ENCODE measurements around the gene PRICKLE2. TPM values are rescaled to one million over a fixed set of nuclear protein-coding genes. Genes with fewer than 3 reads are reported as not detected.

Gene PRICKLE2
- total RNA-seq, 1 experiment from 2014 or later: 0.65 TPM

- no peak overlapping the region for H3K27ac ChIP-seq
- H3K27me3 ChIP-seq: no peaks in the 10 kb centered on the region
- H3K4me1 ChIP-seq: peaks cover 6% of the 10 kb centered on the region; the same call in 1 of the 2 replicates
- H3K4me3 ChIP-seq: no peak overlapping the region
- H3K9me3 ChIP-seq (replicated peaks): no peaks in the 10 kb centered on the region
- DNase-seq: no peak
- no peaks in the 10 kb centered on the region for H3K36me3 ChIP-seq
These were observed 11.8 kb upstream of the PRICKLE2 start for GRCh38 chr3:64237083-64237482.

- H3K27me3 ChIP-seq: no peaks in the 10 kb centered on the region
- H3K4me1 ChIP-seq: peaks cover 6% of the 10 kb centered on the region; the same call in 1 of the 2 replicates
- no peaks in the 10 kb centered on the region for H3K9me3 ChIP-seq (replicated peaks)
- no peaks in the 10 kb centered on the region for H3K36me3 ChIP-seq
- no peak overlapping the region for H3K27ac ChIP-seq
- DNase-seq: no peak
- H3K4me3 ChIP-seq: no peak overlapping the region
These were observed 10.3 kb upstream of the PRICKLE2 start for GRCh38 chr3:64235605-64236004.

GRCh38 chr3:64234571-64234970 lies 9.3 kb upstream of the PRICKLE2 start:
- no peak overlapping the region for H3K4me3 ChIP-seq
- no peak for DNase-seq
- H3K4me1 ChIP-seq: peaks cover 6% of the 10 kb centered on the region; the same call in 1 of the 2 replicates
- no peaks in the 10 kb centered on the region for H3K27me3 ChIP-seq
- no peaks in the 10 kb centered on the region for H3K9me3 ChIP-seq (replicated peaks)
- no peaks in the 10 kb centered on the region for H3K36me3 ChIP-seq
- no peak overlapping the region for H3K27ac ChIP-seq

GRCh38 chr3:64232821-64233220 lies 7.6 kb upstream of the PRICKLE2 start:
- H3K4me3 ChIP-seq: no peak overlapping the region

GRCh38 chr3:64229903-64230302 lies 4.6 kb upstream of the PRICKLE2 start:
- no peaks in the 10 kb centered on the region for H3K9me3 ChIP-seq (replicated peaks)
- no peak overlapping the region for H3K27ac ChIP-seq
- H3K27me3 ChIP-seq: no peaks in the 10 kb centered on the region
- H3K4me3 ChIP-seq: no peak overlapping the region
- DNase-seq: no peak
- no peaks in the 10 kb centered on the region for H3K4me1 ChIP-seq
- no peaks in the 10 kb centered on the region for H3K36me3 ChIP-seq

More at GRCh38 chr3:64232821-64233220, 7.6 kb upstream of the PRICKLE2 start:
- no peaks in the 10 kb centered on the region for H3K36me3 ChIP-seq
- no peaks in the 10 kb centered on the region for H3K4me1 ChIP-seq
- no peak overlapping the region for H3K27ac ChIP-seq
- no peaks in the 10 kb centered on the region for H3K9me3 ChIP-seq (replicated peaks)
- no peak for DNase-seq
- H3K27me3 ChIP-seq: no peaks in the 10 kb centered on the region

- H3K4me3 ChIP-seq: no peak overlapping the region
- H3K9me3 ChIP-seq (replicated peaks): no peaks in the 10 kb centered on the region
- H3K4me1 ChIP-seq: no peaks in the 10 kb centered on the region
- no peak for DNase-seq
- no peak overlapping the region for H3K27ac ChIP-seq
- no peaks in the 10 kb centered on the region for H3K27me3 ChIP-seq
- H3K36me3 ChIP-seq: no peaks in the 10 kb centered on the region
These were observed 2.8 kb upstream of the PRICKLE2 start for GRCh38 chr3:64228110-64228509.

GRCh38 chr3:64226730-64227129 lies 1.5 kb upstream of the PRICKLE2 start:
- no peak overlapping the region for H3K4me3 ChIP-seq
- DNase-seq: no peak
- no peaks in the 10 kb centered on the region for H3K4me1 ChIP-seq
- no peaks in the 10 kb centered on the region for H3K36me3 ChIP-seq
- no peaks in the 10 kb centered on the region for H3K9me3 ChIP-seq (replicated peaks)
- no peaks in the 10 kb centered on the region for H3K27me3 ChIP-seq
- H3K27ac ChIP-seq: no peak overlapping the region

GRCh38 chr3:64225695-64226499 lies 631 bp upstream of the PRICKLE2 start:
- H3K9me3 ChIP-seq (replicated peaks): no peaks in the 10 kb centered on the region
- no peaks in the 10 kb centered on the region for H3K4me1 ChIP-seq
- no peaks in the 10 kb centered on the region for H3K27me3 ChIP-seq
- DNase-seq: no peak
- no peaks in the 10 kb centered on the region for H3K36me3 ChIP-seq
- no peak overlapping the region; the same call in 1 of the 2 replicates for H3K27ac ChIP-seq
- H3K4me3 ChIP-seq: peak overlapping the region; percentile 40

GRCh38 chr3:64223791-64224745 lies 1.2 kb downstream of the PRICKLE2 start:
- Histone ChIP-seq H3K27me3 (no peaks in the 10 kb centered on the region), H3K9me3 (replicated peaks) (no peaks in the 10 kb centered on the region), H3K36me3 (no peaks in the 10 kb centered on the region), H3K4me3 (peak overlapping the region; percentile 40), H3K4me1 (no peaks in the 10 kb centered on the region), H3K27ac (no peak overlapping the region)
- no peak for DNase-seq

- Histone ChIP-seq H3K36me3 (no peaks in the 10 kb centered on the region), H3K4me3 (no peak overlapping the region), H3K27ac (no peak overlapping the region), H3K9me3 (replicated peaks) (no peaks in the 10 kb centered on the region), H3K4me1 (no peaks in the 10 kb centered on the region), H3K27me3 (no peaks in the 10 kb centered on the region)
- no peak for DNase-seq
These were observed 2.7 kb downstream of the PRICKLE2 start for GRCh38 chr3:64222501-64223111.

GRCh38 chr3:64221571-64222257 lies 3.6 kb downstream of the PRICKLE2 start:
- H3K36me3 ChIP-seq: no peaks in the 10 kb centered on the region
- H3K27ac ChIP-seq: no peak overlapping the region
- no peak for DNase-seq
- H3K4me1 ChIP-seq: no peaks in the 10 kb centered on the region
- no peaks in the 10 kb centered on the region for H3K27me3 ChIP-seq
- H3K4me3 ChIP-seq: no peak overlapping the region
- no peaks in the 10 kb centered on the region for H3K9me3 ChIP-seq (replicated peaks)

- no peaks in the 10 kb centered on the region for H3K9me3 ChIP-seq (replicated peaks)
- H3K36me3 ChIP-seq: no peaks in the 10 kb centered on the region
- H3K27ac ChIP-seq: no peak overlapping the region
- H3K4me3 ChIP-seq: no peak overlapping the region
- DNase-seq: peak in 1 of 2 experiments; percentile 17
- no peaks in the 10 kb centered on the region for H3K27me3 ChIP-seq
- no peaks in the 10 kb centered on the region for H3K4me1 ChIP-seq
These were observed 4.9 kb downstream of the PRICKLE2 start for GRCh38 chr3:64220161-64220914.

GRCh38 chr3:64218746-64219145 lies 6.5 kb downstream of the PRICKLE2 start:
- no peak for DNase-seq
- no peak overlapping the region for H3K27ac ChIP-seq
- H3K36me3 ChIP-seq: no peaks in the 10 kb centered on the region
- H3K4me3 ChIP-seq: no peak overlapping the region
- no peaks in the 10 kb centered on the region for H3K9me3 ChIP-seq (replicated peaks)
- no peaks in the 10 kb centered on the region for H3K4me1 ChIP-seq
- no peaks in the 10 kb centered on the region for H3K27me3 ChIP-seq

- Histone ChIP-seq H3K36me3 (no peaks in the 10 kb centered on the region), H3K4me1 (no peaks in the 10 kb centered on the region), H3K27me3 (no peaks in the 10 kb centered on the region), H3K27ac (no peak overlapping the region), H3K4me3 (no peak overlapping the region), H3K9me3 (replicated peaks) (no peaks in the 10 kb centered on the region)
- DNase-seq: no peak
These were observed 6.9 kb downstream of the PRICKLE2 start for GRCh38 chr3:64218329-64218728.

Measured in SJCRH30 (cell line).